DND-41 (cell line): ENCODE results near the gene TM4SF1.

ENCODE experiments used
- CTCF ChIP-seq: IDR thresholded peaks from 2 replicates; pipeline ENCODE4 v1.5.1; 2012; ENCODE audit warnings: borderline replicate concordance, low read length, moderate library complexity, mild to moderate bottlenecking; ENCODE audit not compliant: poor library complexity, severe bottlenecking; ENCODE audit errors: extremely low read depth
- EZH2 ChIP-seq: IDR thresholded peaks from 3 replicates; pipeline ENCODE4 v1.6.1; 2012; ENCODE audit warnings: borderline replicate concordance, low read depth, mild to moderate bottlenecking, moderate library complexity, low read length, inconsistent platforms; ENCODE audit not compliant: severe bottlenecking

- TF ChIP-seq CTCF = no peak
- TF ChIP-seq EZH2 = no peak
Observed at GRCh38 chr3:149378478-149379309, 1.2 kb upstream of the TM4SF1 start.
